ENCODE results near the gene MIA2.

DNA sequence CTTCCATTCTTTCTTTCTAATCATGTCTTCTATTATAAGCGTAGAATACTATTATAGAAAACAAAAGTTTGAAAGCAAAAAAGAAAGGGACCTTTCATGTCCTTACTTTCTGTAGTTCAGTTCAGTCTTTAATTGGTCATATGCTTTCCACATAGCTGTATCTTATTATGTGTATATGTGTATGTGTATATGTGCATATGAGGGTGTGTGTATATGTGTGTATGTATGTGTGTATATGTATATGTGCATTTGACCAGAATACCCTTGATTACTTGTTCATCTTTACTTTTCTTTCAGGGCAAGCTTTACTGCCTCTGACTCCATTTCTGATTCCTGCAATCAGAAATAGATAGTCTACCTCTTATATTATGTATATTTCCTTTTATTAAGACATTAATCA lies 109.9 kb downstream of the MIA2 start:
- TF ChIP-seq, protein P1, sequence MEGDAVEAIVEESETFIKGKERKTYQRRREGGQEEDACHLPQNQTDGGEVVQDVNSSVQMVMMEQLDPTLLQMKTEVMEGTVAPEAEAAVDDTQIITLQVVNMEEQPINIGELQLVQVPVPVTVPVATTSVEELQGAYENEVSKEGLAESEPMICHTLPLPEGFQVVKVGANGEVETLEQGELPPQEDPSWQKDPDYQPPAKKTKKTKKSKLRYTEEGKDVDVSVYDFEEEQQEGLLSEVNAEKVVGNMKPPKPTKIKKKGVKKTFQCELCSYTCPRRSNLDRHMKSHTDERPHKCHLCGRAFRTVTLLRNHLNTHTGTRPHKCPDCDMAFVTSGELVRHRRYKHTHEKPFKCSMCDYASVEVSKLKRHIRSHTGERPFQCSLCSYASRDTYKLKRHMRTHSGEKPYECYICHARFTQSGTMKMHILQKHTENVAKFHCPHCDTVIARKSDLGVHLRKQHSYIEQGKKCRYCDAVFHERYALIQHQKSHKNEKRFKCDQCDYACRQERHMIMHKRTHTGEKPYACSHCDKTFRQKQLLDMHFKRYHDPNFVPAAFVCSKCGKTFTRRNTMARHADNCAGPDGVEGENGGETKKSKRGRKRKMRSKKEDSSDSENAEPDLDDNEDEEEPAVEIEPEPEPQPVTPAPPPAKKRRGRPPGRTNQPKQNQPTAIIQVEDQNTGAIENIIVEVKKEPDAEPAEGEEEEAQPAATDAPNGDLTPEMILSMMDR (IDR thresholded peaks at IDR 0.05), result no peak
- TF ChIP-seq POLR2AphosphoS5 (IDR thresholded peaks at IDR 0.05), result no peak

All from prostate gland (tissue), 2 donors.